HL-60 (cell line): Measurements from ENCODE around the gene SLC7A10.

Experiments used
- CTCF ChIP-seq: IDR thresholded peaks from one replicate; pipeline ENCODE4 v1.5.1; 2011; ENCODE audit warnings: low read length, control low read depth, inconsistent platforms; ENCODE audit not compliant: insufficient read depth
- POLR2AphosphoS5 ChIP-seq: IDR thresholded peaks from 2 replicates; pipeline ENCODE4 v1.6.1; 2012; ENCODE audit warnings: low read depth
- TF ChIP-seq, protein P1 (sequence below): IDR thresholded peaks from 2 replicates; pipeline ENCODE4 v1.6.1; 2012; ENCODE audit warnings: low read depth; ENCODE audit not compliant: insufficient replicate concordance

GRCh38 chr19:33212436-33213172 is 13.0 kb downstream of the SLC7A10 start:
- TF ChIP-seq CTCF (no peak), POLR2AphosphoS5 (no peak)
- TF ChIP-seq, protein P1, sequence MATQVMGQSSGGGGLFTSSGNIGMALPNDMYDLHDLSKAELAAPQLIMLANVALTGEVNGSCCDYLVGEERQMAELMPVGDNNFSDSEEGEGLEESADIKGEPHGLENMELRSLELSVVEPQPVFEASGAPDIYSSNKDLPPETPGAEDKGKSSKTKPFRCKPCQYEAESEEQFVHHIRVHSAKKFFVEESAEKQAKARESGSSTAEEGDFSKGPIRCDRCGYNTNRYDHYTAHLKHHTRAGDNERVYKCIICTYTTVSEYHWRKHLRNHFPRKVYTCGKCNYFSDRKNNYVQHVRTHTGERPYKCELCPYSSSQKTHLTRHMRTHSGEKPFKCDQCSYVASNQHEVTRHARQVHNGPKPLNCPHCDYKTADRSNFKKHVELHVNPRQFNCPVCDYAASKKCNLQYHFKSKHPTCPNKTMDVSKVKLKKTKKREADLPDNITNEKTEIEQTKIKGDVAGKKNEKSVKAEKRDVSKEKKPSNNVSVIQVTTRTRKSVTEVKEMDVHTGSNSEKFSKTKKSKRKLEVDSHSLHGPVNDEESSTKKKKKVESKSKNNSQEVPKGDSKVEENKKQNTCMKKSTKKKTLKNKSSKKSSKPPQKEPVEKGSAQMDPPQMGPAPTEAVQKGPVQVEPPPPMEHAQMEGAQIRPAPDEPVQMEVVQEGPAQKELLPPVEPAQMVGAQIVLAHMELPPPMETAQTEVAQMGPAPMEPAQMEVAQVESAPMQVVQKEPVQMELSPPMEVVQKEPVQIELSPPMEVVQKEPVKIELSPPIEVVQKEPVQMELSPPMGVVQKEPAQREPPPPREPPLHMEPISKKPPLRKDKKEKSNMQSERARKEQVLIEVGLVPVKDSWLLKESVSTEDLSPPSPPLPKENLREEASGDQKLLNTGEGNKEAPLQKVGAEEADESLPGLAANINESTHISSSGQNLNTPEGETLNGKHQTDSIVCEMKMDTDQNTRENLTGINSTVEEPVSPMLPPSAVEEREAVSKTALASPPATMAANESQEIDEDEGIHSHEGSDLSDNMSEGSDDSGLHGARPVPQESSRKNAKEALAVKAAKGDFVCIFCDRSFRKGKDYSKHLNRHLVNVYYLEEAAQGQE = no peak
